ENCODE results near the gene DOCK10. TPM values are rescaled to one million over a fixed set of nuclear protein-coding genes. Genes with fewer than 3 reads are reported as not detected.

The DOCK10 gene
- total RNA-seq, 1 donor from 2014 or later = 14.3 TPM

GRCh38 chr2:224731665-224732064 lies 310.6 kb downstream of the DOCK10 start:
- DNase-seq (ENCODE audit: low spot score) = no peak
- TF ChIP-seq CTCF (IDR thresholded peaks at IDR 0.05) = no peak
- no peaks in the 10 kb centered on the region for H3K27me3 Mint-ChIP-seq (ENCODE audit: low read depth)
- H3K27ac Mint-ChIP-seq (ENCODE audit: unreplicated experiment) = no peak overlapping the region
- H3K4me3 Mint-ChIP-seq (ENCODE audit: unreplicated experiment) = no peak overlapping the region
- peaks cover 6% of the 10 kb centered on the region for H3K36me3 Mint-ChIP-seq (ENCODE audit: low read depth)
- peaks cover 35% of the 10 kb centered on the region for H3K9me3 Mint-ChIP-seq (ENCODE audit: low read depth)
- no peaks in the 10 kb centered on the region for H3K4me1 Mint-ChIP-seq (ENCODE audit: low read depth)

GRCh38 chr2:224729435-224729834 lies 312.8 kb downstream of the DOCK10 start:
- Mint-ChIP-seq H3K36me3 (ENCODE audit: low read depth) (peaks cover 4% of the 10 kb centered on the region), H3K4me3 (ENCODE audit: unreplicated experiment) (no peak overlapping the region), H3K9me3 (ENCODE audit: low read depth) (peaks cover 27% of the 10 kb centered on the region), H3K27ac (ENCODE audit: unreplicated experiment) (no peak overlapping the region), H3K27me3 (ENCODE audit: low read depth) (no peaks in the 10 kb centered on the region), H3K4me1 (ENCODE audit: low read depth) (no peaks in the 10 kb centered on the region)
- no peak for TF ChIP-seq CTCF (IDR thresholded peaks at IDR 0.05)
- DNase-seq (ENCODE audit: low spot score) = no peak

GRCh38 chr2:224724331-224724730 lies 317.9 kb downstream of the DOCK10 start:
- Mint-ChIP-seq H3K27ac (ENCODE audit: unreplicated experiment) (no peak overlapping the region), H3K27me3 (ENCODE audit: low read depth) (no peaks in the 10 kb centered on the region), H3K4me1 (ENCODE audit: low read depth) (no peaks in the 10 kb centered on the region), H3K9me3 (ENCODE audit: low read depth) (peaks cover 25% of the 10 kb centered on the region), H3K4me3 (ENCODE audit: unreplicated experiment) (no peak overlapping the region), H3K36me3 (ENCODE audit: low read depth) (peaks cover 3% of the 10 kb centered on the region)
- DNase-seq (ENCODE audit: low spot score) = no peak
- TF ChIP-seq CTCF (IDR thresholded peaks at IDR 0.05) = no peak

GRCh38 chr2:224723586-224724217 lies 318.6 kb downstream of the DOCK10 start:
- H3K27me3 Mint-ChIP-seq (ENCODE audit: low read depth) = no peaks in the 10 kb centered on the region
- DNase-seq (ENCODE audit: low spot score) = no peak
- H3K4me1 Mint-ChIP-seq (ENCODE audit: low read depth) = no peaks in the 10 kb centered on the region
- H3K27ac Mint-ChIP-seq (ENCODE audit: unreplicated experiment) = no peak overlapping the region
- H3K9me3 Mint-ChIP-seq (ENCODE audit: low read depth) = peaks cover 22% of the 10 kb centered on the region
- no peak overlapping the region for H3K4me3 Mint-ChIP-seq (ENCODE audit: unreplicated experiment)
- TF ChIP-seq CTCF (IDR thresholded peaks at IDR 0.05) = no peak
- H3K36me3 Mint-ChIP-seq (ENCODE audit: low read depth) = peaks cover 3% of the 10 kb centered on the region

GRCh38 chr2:224722770-224723169 lies 319.5 kb downstream of the DOCK10 start:
- H3K27me3 Mint-ChIP-seq (ENCODE audit: low read depth) = no peaks in the 10 kb centered on the region
- peaks cover 15% of the 10 kb centered on the region for H3K9me3 Mint-ChIP-seq (ENCODE audit: low read depth)
- no peak overlapping the region for H3K27ac Mint-ChIP-seq (ENCODE audit: unreplicated experiment)
- no peak overlapping the region for H3K4me3 Mint-ChIP-seq (ENCODE audit: unreplicated experiment)
- no peak for DNase-seq (ENCODE audit: low spot score)
- H3K4me1 Mint-ChIP-seq (ENCODE audit: low read depth) = no peaks in the 10 kb centered on the region
- H3K36me3 Mint-ChIP-seq (ENCODE audit: low read depth) = no peaks in the 10 kb centered on the region
- no peak for TF ChIP-seq CTCF (IDR thresholded peaks at IDR 0.05)
